PC-3 (cell line): Measurements from ENCODE around the gene ATP2A1. TPM values are rescaled to one million over a fixed set of nuclear protein-coding genes. Genes with fewer than 3 reads are reported as not detected.

Source experiments
- ATAC-seq: fragments of 200-7000 bp; cut with Tn5 transposase; 2 replicates; pipeline ENCODE4 v1.9.1; 2020; ENCODE audit warnings: mild to moderate bottlenecking, moderate library complexity
- BruUV-seq: library from RNA; stranded (reverse); fragments of 400-500 nt; replicated peaks from 2 replicates; lab custom pipeline; 2021; lab: Mats Ljungman, UMichigan
- CTCF ChIA-PET: fragments of 300-600 bp; sonication (Branson Sonifier 250); formaldehyde crosslinking; loops from one replicate; lab custom pipeline; 2022; ENCODE audit warnings: antibody characterized with exemption; lab: Charles Lee
- POLR2A ChIA-PET: fragments of 300-600 bp; sonication (Branson Sonifier 250); formaldehyde crosslinking; loops from one replicate; lab custom pipeline; 2022; ENCODE audit warnings: antibody characterized with exemption; ENCODE audit not compliant: unreplicated experiment; lab: Charles Lee
- DNase-seq: peaks from one replicate; pipeline ENCODE4 v3.0.0-alpha.2; 2015
- H2AFZ ChIP-seq: fragments of 300-600 bp; sonication (generic); 2 replicates; pipeline ENCODE4 v1.6.0; 2016; ENCODE audit warnings: antibody characterized with exemption, low read length
- H3F3A ChIP-seq: fragments of 300-600 bp; sonication (generic); one replicate; pipeline ENCODE4 v1.6.0; 2017; ENCODE audit warnings: antibody characterized with exemption, low read length, control low read depth, mild to moderate bottlenecking; ENCODE audit not compliant: unreplicated experiment
- H3K27ac ChIP-seq: fragments of 300-600 bp; sonication (generic); 2 replicates; pipeline ENCODE4 v1.5.1; 2016; ENCODE audit warnings: mild to moderate bottlenecking, low read length
- H3K27me3 ChIP-seq: fragments of 300-600 bp; sonication (generic); 2 replicates; pipeline ENCODE4 v1.6.1; 2016; ENCODE audit warnings: low read length, mixed read lengths
- H3K36me3 ChIP-seq: fragments of 300-600 bp; sonication (generic); 2 replicates; pipeline ENCODE4 v1.6.1; 2016; ENCODE audit warnings: low read depth, mixed run types, low read length, mixed read lengths
- H3K4me1 ChIP-seq: fragments of 300-600 bp; sonication (generic); 2 replicates; pipeline ENCODE4 v1.5.1; 2016; ENCODE audit warnings: low read length; ENCODE audit not compliant: insufficient read depth
- H3K4me2 ChIP-seq: fragments of 300-600 bp; sonication (generic); 2 replicates; pipeline ENCODE4 v1.6.0; 2016; ENCODE audit warnings: low read length
- H3K4me3 ChIP-seq: fragments of 300-600 bp; sonication (generic); 2 replicates; pipeline ENCODE4 v1.5.1; 2016; ENCODE audit warnings: mild to moderate bottlenecking, low read length, mixed read lengths
- H3K79me2 ChIP-seq: fragments of 300-600 bp; sonication (generic); 2 replicates; pipeline ENCODE4 v1.6.1; 2017; ENCODE audit warnings: low read length, mixed read lengths
- H3K9ac ChIP-seq: fragments of 300-600 bp; sonication (generic); 2 replicates; pipeline ENCODE4 v1.6.0; 2016; ENCODE audit warnings: mild to moderate bottlenecking, low read length
- H3K9me2 ChIP-seq: fragments of 300-600 bp; sonication (generic); replicated peaks from 2 replicates; pipeline ENCODE4 v1.6.1; 2016; ENCODE audit warnings: mixed run types, low read length, mixed read lengths
- H3K9me3 ChIP-seq: fragments of 300-600 bp; sonication (generic); 2 replicates; pipeline ENCODE4 v1.6.1; 2016; ENCODE audit warnings: low read length, mixed read lengths
- H4K20me1 ChIP-seq: fragments of 300-600 bp; sonication (generic); 2 replicates; pipeline ENCODE4 v1.6.1; 2016; ENCODE audit warnings: low read length, mixed read lengths
- EZH2 ChIP-seq: fragments of 300-600 bp; sonication (generic); IDR thresholded peaks from one replicate; pipeline ENCODE4 v1.6.1; 2017; ENCODE audit warnings: antibody characterized with exemption, mild to moderate bottlenecking, low read length; ENCODE audit not compliant: unreplicated experiment
- EZH2phosphoT487 ChIP-seq: fragments of 300-600 bp; sonication (generic); IDR thresholded peaks from 2 replicates; pipeline ENCODE4 v1.6.1; 2018; ENCODE audit warnings: mild to moderate bottlenecking, antibody characterized with exemption, low read length, borderline replicate concordance
- intact Hi-C: fragments of 100-400 bp; cut with micrococcal nuclease; formaldehyde crosslinking; loops from 2 replicates; pipeline ENCODE4 v1.9.0; 2023
- total RNA-seq: library from RNA; depleted of rRNA; stranded (reverse); fragments of >200 nt; gene quantifications from 2 replicates; pipeline ENCODE4 v1.2.3, GENCODE V29; 2014
- TF ChIP-seq, protein P1 (sequence below): fragments of 300-600 bp; sonication (generic); conservative IDR thresholded peaks from 2 replicates; pipeline ENCODE4 v1.5.1; 2017; ENCODE audit warnings: antibody characterized with exemption, low read depth, mild to moderate bottlenecking, low read length

Gene ATP2A1
- total RNA-seq, 1 experiment from 2014 or later = 0.87 TPM

GRCh38 chr16:28900601-28901000 is 22.3 kb downstream of the ATP2A1 start:
- Histone ChIP-seq H3K36me3 (no peaks in the 10 kb centered on the region), H3K9me3 (no peaks in the 10 kb centered on the region), H4K20me1 (no peaks in the 10 kb centered on the region), H3K27ac (no peak overlapping the region), H3K9me2 (no peaks in the 10 kb centered on the region), H3K4me2 (no peak overlapping the region), H3K79me2 (no peaks in the 10 kb centered on the region), H3K4me3 (no peak overlapping the region), H3K4me1 (no peaks in the 10 kb centered on the region), H3K27me3 (no peaks in the 10 kb centered on the region), H3F3A (no peaks in the 10 kb centered on the region), H3K9ac (no peak overlapping the region), H2AFZ (no peak overlapping the region)
- ATAC-seq (no peak), DNase-seq (no peak)
- no peak for TF ChIP-seq EZH2
- TF ChIP-seq, protein P1, sequence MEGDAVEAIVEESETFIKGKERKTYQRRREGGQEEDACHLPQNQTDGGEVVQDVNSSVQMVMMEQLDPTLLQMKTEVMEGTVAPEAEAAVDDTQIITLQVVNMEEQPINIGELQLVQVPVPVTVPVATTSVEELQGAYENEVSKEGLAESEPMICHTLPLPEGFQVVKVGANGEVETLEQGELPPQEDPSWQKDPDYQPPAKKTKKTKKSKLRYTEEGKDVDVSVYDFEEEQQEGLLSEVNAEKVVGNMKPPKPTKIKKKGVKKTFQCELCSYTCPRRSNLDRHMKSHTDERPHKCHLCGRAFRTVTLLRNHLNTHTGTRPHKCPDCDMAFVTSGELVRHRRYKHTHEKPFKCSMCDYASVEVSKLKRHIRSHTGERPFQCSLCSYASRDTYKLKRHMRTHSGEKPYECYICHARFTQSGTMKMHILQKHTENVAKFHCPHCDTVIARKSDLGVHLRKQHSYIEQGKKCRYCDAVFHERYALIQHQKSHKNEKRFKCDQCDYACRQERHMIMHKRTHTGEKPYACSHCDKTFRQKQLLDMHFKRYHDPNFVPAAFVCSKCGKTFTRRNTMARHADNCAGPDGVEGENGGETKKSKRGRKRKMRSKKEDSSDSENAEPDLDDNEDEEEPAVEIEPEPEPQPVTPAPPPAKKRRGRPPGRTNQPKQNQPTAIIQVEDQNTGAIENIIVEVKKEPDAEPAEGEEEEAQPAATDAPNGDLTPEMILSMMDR = no peak
- TF ChIP-seq EZH2phosphoT487 = no peak
- intact Hi-C loops = no loop called here
- ChIA-PET POLR2A (no interaction called here), CTCF (no interaction called here)
- BruUV-seq = no TSS peak

DNA sequence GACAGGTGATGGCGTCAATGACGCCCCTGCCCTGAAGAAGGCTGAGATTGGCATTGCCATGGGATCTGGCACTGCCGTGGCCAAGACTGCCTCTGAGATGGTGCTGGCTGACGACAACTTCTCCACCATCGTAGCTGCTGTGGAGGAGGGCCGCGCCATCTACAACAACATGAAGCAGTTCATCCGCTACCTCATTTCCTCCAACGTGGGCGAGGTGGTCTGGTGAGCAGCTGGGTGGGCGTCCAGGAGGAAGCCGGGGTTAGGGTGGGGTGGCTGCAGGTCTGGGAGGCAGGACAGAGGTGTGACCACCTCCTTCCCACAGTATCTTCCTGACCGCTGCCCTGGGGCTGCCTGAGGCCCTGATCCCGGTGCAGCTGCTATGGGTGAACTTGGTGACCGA is 23.6 kb downstream of the ATP2A1 start:
- no peaks in the 10 kb centered on the region for H3K27me3 ChIP-seq
- no peak overlapping the region for H2AFZ ChIP-seq
- TF ChIP-seq EZH2 (no peak), EZH2phosphoT487 (no peak)
- TF ChIP-seq, protein P1 = no peak
- ChIA-PET CTCF (no interaction called here), POLR2A (no interaction called here)
- no peaks in the 10 kb centered on the region for H3K4me1 ChIP-seq
- no peaks in the 10 kb centered on the region for H3K79me2 ChIP-seq
- BruUV-seq = no TSS peak
- ATAC-seq (no peak), DNase-seq (no peak)
- intact Hi-C loops = no loop called here
- H3K9me2 ChIP-seq = no peaks in the 10 kb centered on the region
- H3K27ac ChIP-seq = no peak overlapping the region
- no peak overlapping the region for H3K4me2 ChIP-seq
- H3K9me3 ChIP-seq = no peaks in the 10 kb centered on the region
- no peak overlapping the region for H3K9ac ChIP-seq
- no peaks in the 10 kb centered on the region for H3K36me3 ChIP-seq
- H3K4me3 ChIP-seq = no peak overlapping the region
- no peaks in the 10 kb centered on the region for H3F3A ChIP-seq
- H4K20me1 ChIP-seq = no peaks in the 10 kb centered on the region

GRCh38 chr16:28902909-28903308 is 24.6 kb downstream of the ATP2A1 start:
- POLR2A ChIA-PET = no interaction called here

More at GRCh38 chr16:28902909-28903308, 24.6 kb downstream of the ATP2A1 start:
- DNase-seq (no peak), ATAC-seq (no peak)
- H3K4me3 ChIP-seq = no peak overlapping the region
- no peak overlapping the region for H3K27ac ChIP-seq
- no peak overlapping the region for H3K4me2 ChIP-seq
- no peaks in the 10 kb centered on the region for H3K79me2 ChIP-seq
- intact Hi-C loops = no loop called here
- TF ChIP-seq EZH2phosphoT487 = no peak
- TF ChIP-seq, protein P1 = no peak
- TF ChIP-seq EZH2 = no peak
- BruUV-seq = no TSS peak
- no peaks in the 10 kb centered on the region for H3K36me3 ChIP-seq
- no peak overlapping the region for H3K9ac ChIP-seq
- H3K9me3 ChIP-seq = no peaks in the 10 kb centered on the region
- no peaks in the 10 kb centered on the region for H3K4me1 ChIP-seq
- H3F3A ChIP-seq = no peaks in the 10 kb centered on the region
- H4K20me1 ChIP-seq = no peaks in the 10 kb centered on the region
- no peaks in the 10 kb centered on the region for H3K9me2 ChIP-seq
- CTCF ChIA-PET = interaction anchor here (0.5 kb wide), 1 partner anchor 20 kb away, joined by 5 read pairs; no protein-coding TSS in a partner anchor
- H2AFZ ChIP-seq = no peak overlapping the region
- no peaks in the 10 kb centered on the region for H3K27me3 ChIP-seq
